Measurements from ENCODE around the gene UPF3B.
"Not testable (repeated sequence)": the region's sequence is repeated elsewhere in the genome, so short reads cannot be mapped to it uniquely, and the experiment has no call there.

- not testable (repeated sequence) for TF ChIP-seq EZH2 (IDR thresholded peaks at IDR 0.05; ENCODE audit: borderline replicate concordance, low read length); CTCF (conservative IDR thresholded peaks at IDR 0.05 in 1 of 2, IDR thresholded peaks at IDR 0.05 in 1 of 2; ENCODE audit: extremely low read depth in 1 of 2, insufficient read depth in 1 of 2, low read depth in 1 of 2, low read length in 2 of 2)
These were observed 44.3 kb downstream of the UPF3B start for GRCh38 chrX:119808461-119808860.
